Lower leg skin (tissue), 3 donors: ENCODE data around the gene MYO1A.

Experiments used
- CTCF ChIP-seq, 3 donors: fragments of 450-650 bp; IDR thresholded peaks; one replicate each; pipeline ENCODE4 v1.5.1; 2016; ENCODE audit warnings: antibody characterized with exemption in 3 of 3, mild to moderate bottlenecking in 3 of 3, moderate library complexity in 2 of 3
- POLR2A ChIP-seq, 2 donors: fragments of 450-650 bp; IDR thresholded peaks; one replicate each; pipeline ENCODE4 v1.6.1; 2016 to 2017; ENCODE audit warnings: antibody characterized with exemption in 2 of 2, mild to moderate bottlenecking in 1 of 2, moderate library complexity in 1 of 2

- TF ChIP-seq CTCF (IDR thresholded peaks at IDR 0.05), result no peak
- no peak for TF ChIP-seq POLR2A (IDR thresholded peaks at IDR 0.05)
Measured at GRCh38 chr12:57044889-57045288, 5.0 kb downstream of the MYO1A start.
